Frontal cortex (tissue), 4 donors: ENCODE results near the gene HIVEP2. TPM values are rescaled to one million over a fixed set of nuclear protein-coding genes. Genes with fewer than 3 reads are reported as not detected.

Source experiments
- DNase-seq, 2 donors: peaks; one replicate each; pipeline ENCODE4 v3.0.0; 2012; ENCODE audit warnings: low spot score in 2 of 2
- FAIRE-seq: peaks from 2 replicates; lab custom pipeline; 2012; peaks lifted over from hg19 to GRCh38; lab: Jason Lieb, UNC
- total RNA-seq: library from RNA; depleted of rRNA; stranded (reverse); fragments of >200 nt; gene quantifications from one replicate; pipeline ENCODE4 v1.2.3, GENCODE V29; 2014
- donor health status: control.
- donor health status: control.
- donor health status: control.

Gene HIVEP2
- total RNA-seq, 1 donor from 2014 or later: 68.9 TPM

- FAIRE-seq (no peak), DNase-seq (no peak)
Measured at GRCh38 chr6:142805042-142805441, 139.9 kb downstream of the HIVEP2 start.

GRCh38 chr6:142804490-142804889 is 140.5 kb downstream of the HIVEP2 start:
- FAIRE-seq: no peak
- DNase-seq: no peak

- FAIRE-seq (no peak), DNase-seq (no peak)
Measured at GRCh38 chr6:142803495-142804058, 141.4 kb downstream of the HIVEP2 start.

GRCh38 chr6:142803032-142803431 is 141.9 kb downstream of the HIVEP2 start:
- FAIRE-seq: no peak

GRCh38 chr6:142802124-142802523 is 142.9 kb downstream of the HIVEP2 start:
- DNase-seq: no peak

More at GRCh38 chr6:142803032-142803431, 141.9 kb downstream of the HIVEP2 start:
- DNase-seq: no peak

GRCh38 chr6:142800240-142800639 is 144.7 kb downstream of the HIVEP2 start:
- FAIRE-seq: no peak
- no peak for DNase-seq

More at GRCh38 chr6:142802124-142802523, 142.9 kb downstream of the HIVEP2 start:
- FAIRE-seq: no peak

- no peak for DNase-seq
- no peak for FAIRE-seq
Measured at GRCh38 chr6:142799639-142800038, 145.3 kb downstream of the HIVEP2 start.

GRCh38 chr6:142797159-142797558 is 147.8 kb downstream of the HIVEP2 start:
- DNase-seq (no peak), FAIRE-seq (peak; percentile 84)

GRCh38 chr6:142796571-142796970 is 148.4 kb downstream of the HIVEP2 start:
- DNase-seq: no peak
- FAIRE-seq: no peak

GRCh38 chr6:142796024-142796423 is 149.0 kb downstream of the HIVEP2 start:
- no peak for DNase-seq
- no peak for FAIRE-seq

- FAIRE-seq (no peak), DNase-seq (no peak)
Measured at GRCh38 chr6:142794424-142794823, 150.6 kb downstream of the HIVEP2 start.

GRCh38 chr6:142790257-142790656 is 154.7 kb downstream of the HIVEP2 start:
- DNase-seq (no peak), FAIRE-seq (no peak)

GRCh38 chr6:142787422-142787821 is 157.6 kb downstream of the HIVEP2 start:
- FAIRE-seq: no peak
- DNase-seq: no peak

- DNase-seq: no peak
- no peak for FAIRE-seq
Measured at GRCh38 chr6:142786476-142786875, 158.5 kb downstream of the HIVEP2 start.

- FAIRE-seq (no peak), DNase-seq (no peak)
Measured at GRCh38 chr6:142784344-142784743, 160.6 kb downstream of the HIVEP2 start.

GRCh38 chr6:142783499-142783898 is 161.5 kb downstream of the HIVEP2 start:
- no peak for FAIRE-seq
- no peak for DNase-seq

- FAIRE-seq (no peak), DNase-seq (no peak)
Measured at GRCh38 chr6:142781129-142781528, 163.8 kb downstream of the HIVEP2 start.

- FAIRE-seq (no peak), DNase-seq (no peak)
Measured at GRCh38 chr6:142773859-142774648, 170.9 kb downstream of the HIVEP2 start.

- FAIRE-seq (no peak), DNase-seq (no peak)
Measured at GRCh38 chr6:142773324-142773723, 171.7 kb downstream of the HIVEP2 start.

GRCh38 chr6:142771162-142771561 is 173.8 kb downstream of the HIVEP2 start:
- no peak for FAIRE-seq
- no peak for DNase-seq

GRCh38 chr6:142765306-142765705 is 179.7 kb downstream of the HIVEP2 start:
- DNase-seq: no peak
- FAIRE-seq: no peak

GRCh38 chr6:142764311-142764710 is 180.7 kb downstream of the HIVEP2 start:
- DNase-seq (no peak), FAIRE-seq (no peak)
